Measurements from ENCODE around the gene BCAN.

- TF ChIP-seq CTCF (IDR thresholded peaks at IDR 0.05; ENCODE audit: low read length) (no peak), EZH2 (optimal IDR thresholded peaks at IDR 0.05; ENCODE audit: low read depth, low read length) (no peak), EZH2phosphoT487 (IDR thresholded peaks at IDR 0.05; ENCODE audit: low read length) (no peak)
Observed at GRCh38 chr1:156703741-156704140, 61.8 kb downstream of the BCAN start.
